Measurements from ENCODE around the gene CHD2. TPM values are rescaled to one million over a fixed set of nuclear protein-coding genes. Genes with fewer than 3 reads are reported as not detected.

CHD2 gene
- total RNA-seq, 1 experiment from 2014 or later = 63.3 TPM

DNA sequence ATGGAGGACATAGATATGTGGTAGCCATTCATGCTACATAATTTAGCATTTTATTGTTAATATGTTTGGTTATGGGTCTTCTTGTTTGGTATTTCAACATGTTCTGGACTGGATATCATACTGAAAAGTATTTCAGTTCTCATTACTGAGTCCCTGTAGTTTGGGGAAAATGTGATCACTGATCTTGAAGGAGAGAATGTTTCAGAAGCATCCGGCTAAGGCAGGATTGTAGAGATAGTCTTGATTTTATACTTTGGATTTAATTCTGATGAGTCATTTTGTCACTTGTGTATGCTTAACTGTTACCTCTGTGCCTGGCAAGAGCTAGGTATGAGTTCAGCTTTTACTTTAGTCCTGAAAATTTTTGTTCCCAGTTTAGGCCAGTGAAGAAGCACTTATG, 7.1 kb downstream of the CHD2 start:
- no peak overlapping the region for H4K8ac ChIP-seq (replicated peaks; ENCODE audit: insufficient read length, low read depth, low read length)
- Mint-ChIP-seq H3K4me3 (no peak overlapping the region; a peak in 1 of 5 replicates), H3K9me3 (no peaks in the 10 kb centered on the region; a peak in 1 of 5 replicates), H3K36me3 (ENCODE audit: insufficient read depth in 1 of 3, low read depth in 3 of 3) (peaks cover 24 to 51% (median 42%) of the 10 kb centered on the region in 3 experiments), H3K4me1 (peaks cover 76 to 77% of the 10 kb centered on the region in 2 experiments), H3K27ac (peak overlapping the region in 2 of 3 experiments; percentile 28 to 55; a peak in 2 of 7 replicates), H3K27me3 (ENCODE audit: low read depth) (no peaks in the 10 kb centered on the region)
- H3K79me2 ChIP-seq (ENCODE audit: insufficient read depth, low read length) = peaks cover 56% of the 10 kb centered on the region
- no peak overlapping the region for H3K18ac ChIP-seq (ENCODE audit: insufficient read length, low read depth, low read length)
- H3K23ac ChIP-seq (ENCODE audit: insufficient read length, low read depth, low read length) = no peak overlapping the region
- no peaks in the 10 kb centered on the region for H3K9me3 ChIP-seq (ENCODE audit: control insufficient read depth, low read depth, low read length)
- H3K27me3 ChIP-seq (ENCODE audit: insufficient read depth, low read length) = no peaks in the 10 kb centered on the region
- H4K5ac ChIP-seq (ENCODE audit: insufficient read length, low read depth, low read length) = no peak overlapping the region
- no peak overlapping the region for H3K56ac ChIP-seq (ENCODE audit: insufficient read length, low read depth, low read length)
- H2BK15ac ChIP-seq (ENCODE audit: low read depth, low read length) = no peak overlapping the region
- H2BK20ac ChIP-seq (ENCODE audit: low read depth, low read length, poor library complexity, severe bottlenecking) = no peak overlapping the region
- no peak overlapping the region for H4K91ac ChIP-seq (ENCODE audit: insufficient read length, low read depth, low read length)
- no peak overlapping the region for H3K27ac ChIP-seq (ENCODE audit: insufficient read length, low read depth, low read length)
- no peak overlapping the region for H3K4ac ChIP-seq (ENCODE audit: low read depth, low read length)
- no peak overlapping the region for H2BK5ac ChIP-seq (ENCODE audit: insufficient read length, low read length)
- H2BK120ac ChIP-seq (ENCODE audit: low read depth, low read length, poor library complexity, severe bottlenecking) = no peak overlapping the region
- no peak overlapping the region for H2AK5ac ChIP-seq (ENCODE audit: insufficient read length, low read length)
- H3K4me2 ChIP-seq (ENCODE audit: insufficient read depth, insufficient read length, low read length) = no peak overlapping the region
- no CpG with 5 or more reads among the region's 1 CpG for WGBS (ENCODE audit: extremely low coverage, insufficient read length, low lambda C conversion rate)
- H4K20me1 ChIP-seq (ENCODE audit: control insufficient read depth, insufficient read depth, insufficient read length) = no peaks in the 10 kb centered on the region
- H3K14ac ChIP-seq (ENCODE audit: insufficient read depth, low read length) = no peak overlapping the region
- peaks cover 3% of the 10 kb centered on the region for H3K79me1 ChIP-seq (ENCODE audit: insufficient read depth, low read depth, low read length, poor library complexity, severe bottlenecking)
- H2BK12ac ChIP-seq (ENCODE audit: insufficient read length, low read depth, low read length) = no peak overlapping the region
- peaks cover 7% of the 10 kb centered on the region for H3K23me2 ChIP-seq (ENCODE audit: insufficient read length, low read depth, low read length, poor library complexity, severe bottlenecking)
- H3K4me1 ChIP-seq (ENCODE audit: insufficient read depth, low read length) = 0 out of 2 replicates have a peak, but pooled peaks cover 2% of the 10 kb centered on the region
- TF ChIP-seq, protein P1, sequence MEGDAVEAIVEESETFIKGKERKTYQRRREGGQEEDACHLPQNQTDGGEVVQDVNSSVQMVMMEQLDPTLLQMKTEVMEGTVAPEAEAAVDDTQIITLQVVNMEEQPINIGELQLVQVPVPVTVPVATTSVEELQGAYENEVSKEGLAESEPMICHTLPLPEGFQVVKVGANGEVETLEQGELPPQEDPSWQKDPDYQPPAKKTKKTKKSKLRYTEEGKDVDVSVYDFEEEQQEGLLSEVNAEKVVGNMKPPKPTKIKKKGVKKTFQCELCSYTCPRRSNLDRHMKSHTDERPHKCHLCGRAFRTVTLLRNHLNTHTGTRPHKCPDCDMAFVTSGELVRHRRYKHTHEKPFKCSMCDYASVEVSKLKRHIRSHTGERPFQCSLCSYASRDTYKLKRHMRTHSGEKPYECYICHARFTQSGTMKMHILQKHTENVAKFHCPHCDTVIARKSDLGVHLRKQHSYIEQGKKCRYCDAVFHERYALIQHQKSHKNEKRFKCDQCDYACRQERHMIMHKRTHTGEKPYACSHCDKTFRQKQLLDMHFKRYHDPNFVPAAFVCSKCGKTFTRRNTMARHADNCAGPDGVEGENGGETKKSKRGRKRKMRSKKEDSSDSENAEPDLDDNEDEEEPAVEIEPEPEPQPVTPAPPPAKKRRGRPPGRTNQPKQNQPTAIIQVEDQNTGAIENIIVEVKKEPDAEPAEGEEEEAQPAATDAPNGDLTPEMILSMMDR (conservative IDR thresholded peaks at IDR 0.05) = no peak
- DNase-seq = no peak
- H3K9ac ChIP-seq (ENCODE audit: extremely low read depth, insufficient read length, low read length) = no peak overlapping the region
- H2AFZ ChIP-seq (ENCODE audit: low read length) = no peak overlapping the region
- no peak overlapping the region for H3T11ph ChIP-seq (ENCODE audit: low read length)

Data from H9 (cell line).